Activated gamma-delta T cell treated with anti-CD3 and anti-CD28 coated beads, Interleukin-2, amount 50 U/mL, for 16 hours (primary cell): ENCODE results near the gene FAM131C.
"Not testable (repeated sequence)": the region's sequence is repeated elsewhere in the genome, so short reads cannot be mapped to it uniquely, and the experiment has no call there.

ENCODE experiments used
- DNase-seq: peaks from one replicate; pipeline ENCODE4 v3.0.0-alpha.2; 2020; ENCODE audit warnings: low read depth

FAM131C gene

DNA sequence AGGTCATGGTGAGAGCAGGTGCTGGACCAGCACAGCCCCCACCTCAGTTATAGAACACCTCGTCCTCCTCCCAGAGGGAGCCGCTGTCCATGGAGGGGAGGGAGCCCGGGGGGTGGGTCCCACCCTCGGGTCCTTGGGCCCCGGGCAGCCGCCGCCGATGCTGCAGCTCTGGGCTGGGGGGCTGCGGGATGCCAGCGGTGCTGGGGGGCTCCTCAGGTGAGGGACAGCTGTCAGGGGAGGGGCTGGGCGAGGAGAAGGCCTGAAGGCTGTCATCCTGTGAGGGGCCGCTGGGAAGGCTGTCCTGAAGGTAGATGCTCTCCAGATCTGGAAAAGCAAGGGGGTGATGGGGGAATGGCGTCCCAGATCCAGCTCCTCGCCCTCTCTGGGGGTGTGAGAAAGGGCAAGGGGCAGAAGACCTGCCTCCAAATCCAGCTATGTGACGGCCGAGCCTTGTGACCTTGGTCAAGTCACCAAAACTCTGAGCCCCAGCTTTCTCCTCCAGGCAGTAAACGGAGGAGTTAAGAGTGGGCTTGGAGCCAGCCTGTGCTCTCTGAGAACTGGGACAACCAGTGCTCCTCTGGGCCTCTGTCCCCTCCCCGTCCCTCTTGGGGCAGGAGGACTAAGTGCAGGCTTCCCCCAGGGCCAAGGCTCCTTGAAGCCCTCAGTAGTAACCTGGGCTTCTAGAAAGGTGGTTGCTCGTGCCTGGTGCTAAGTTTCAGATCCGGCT is 14.9 kb downstream of the FAM131C start:
- DNase-seq = not testable (repeated sequence)

DNA sequence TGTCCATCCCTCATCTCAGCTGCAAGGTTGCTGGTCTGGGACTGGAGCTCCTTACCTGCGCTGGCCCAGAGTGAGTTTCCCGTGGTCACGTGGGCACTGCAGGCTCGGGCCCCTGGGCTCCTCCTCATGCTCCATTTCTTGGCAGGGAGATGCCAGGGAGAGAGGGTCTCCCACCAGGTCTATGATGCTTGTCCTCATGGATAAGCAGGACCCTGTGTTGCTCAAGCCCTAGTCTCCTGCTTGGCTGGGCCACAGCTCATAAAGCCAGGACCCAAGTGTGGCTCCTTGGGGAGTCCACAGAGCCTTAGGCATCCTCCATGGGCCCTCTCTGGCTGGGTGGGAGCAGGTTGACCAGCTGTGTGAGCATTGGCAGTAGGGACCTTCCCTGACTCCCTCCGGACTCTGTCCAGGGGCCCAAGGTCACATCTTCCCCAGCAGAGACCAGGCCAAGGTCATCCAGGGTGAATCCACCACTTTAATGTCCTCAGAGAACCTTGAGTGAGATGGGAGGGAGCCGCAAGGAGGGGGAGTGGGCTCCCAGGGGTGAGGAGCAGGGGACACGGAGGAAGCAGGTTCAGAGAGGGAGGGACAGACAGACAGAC is 16.0 kb downstream of the FAM131C start:
- not testable (repeated sequence) for DNase-seq

DNA sequence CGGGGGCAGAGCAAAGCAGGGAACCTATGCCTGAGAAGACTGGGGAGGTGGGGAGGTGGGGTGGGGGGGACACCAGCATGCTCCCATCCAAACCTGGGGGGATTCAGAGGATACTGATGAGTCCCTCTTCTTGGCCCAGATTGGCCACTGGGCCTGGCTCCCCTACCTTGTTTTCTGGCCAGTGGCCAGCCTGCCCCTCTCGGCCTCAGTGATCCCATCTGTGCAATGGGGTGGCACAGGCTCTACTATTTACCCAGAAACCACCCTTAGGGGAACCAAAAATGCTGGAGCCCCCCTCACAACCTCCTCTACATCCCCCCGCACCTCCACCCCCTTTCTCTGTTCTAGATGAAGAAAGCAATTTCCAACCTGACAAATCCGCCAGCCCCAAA is 16.9 kb downstream of the FAM131C start:
- DNase-seq = not testable (repeated sequence)

DNA sequence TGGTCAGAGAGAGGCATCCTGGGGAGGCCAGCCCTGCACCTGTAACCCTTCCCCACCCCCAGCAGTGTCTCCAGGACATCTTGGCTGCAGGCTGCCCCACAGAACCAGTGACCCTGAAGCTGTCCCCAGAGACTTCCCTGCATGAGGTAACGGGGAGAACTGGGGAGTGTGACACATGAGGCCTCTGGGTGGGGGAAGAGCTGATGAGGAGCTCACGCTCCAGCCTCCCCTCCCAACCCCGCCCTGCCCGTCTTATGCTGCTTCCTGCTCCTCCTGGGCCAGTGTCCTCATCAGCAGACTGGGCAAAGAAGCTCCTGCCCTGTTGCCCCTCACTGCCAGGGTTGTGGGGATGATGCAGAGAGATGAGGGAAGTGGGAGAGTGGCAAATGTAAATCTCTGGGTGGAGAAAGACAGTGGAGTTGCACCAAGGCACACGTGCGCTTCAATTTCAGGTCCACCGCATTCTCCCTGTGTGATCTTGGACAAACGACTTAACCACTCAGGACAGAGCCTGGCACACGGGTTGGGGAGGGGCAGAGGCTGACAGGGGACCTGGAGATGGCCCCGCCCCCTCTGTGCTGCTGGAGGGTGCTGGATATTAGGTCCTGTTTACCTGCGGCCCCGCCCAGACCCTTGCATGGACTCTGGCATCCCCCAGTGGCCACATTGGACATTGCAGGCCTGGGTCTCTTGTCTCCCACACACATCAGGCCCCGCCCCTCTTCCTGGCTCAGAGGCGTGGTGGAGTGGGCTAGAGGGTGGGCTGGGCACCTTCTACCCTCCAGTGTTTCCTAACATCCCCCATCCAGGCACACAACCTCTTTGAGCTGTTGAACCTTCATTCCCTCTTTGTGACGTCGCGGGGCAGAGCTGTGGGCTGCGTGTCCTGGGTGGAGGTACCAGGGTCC is 17.6 kb downstream of the FAM131C start:
- DNase-seq = peak; percentile 74

DNA sequence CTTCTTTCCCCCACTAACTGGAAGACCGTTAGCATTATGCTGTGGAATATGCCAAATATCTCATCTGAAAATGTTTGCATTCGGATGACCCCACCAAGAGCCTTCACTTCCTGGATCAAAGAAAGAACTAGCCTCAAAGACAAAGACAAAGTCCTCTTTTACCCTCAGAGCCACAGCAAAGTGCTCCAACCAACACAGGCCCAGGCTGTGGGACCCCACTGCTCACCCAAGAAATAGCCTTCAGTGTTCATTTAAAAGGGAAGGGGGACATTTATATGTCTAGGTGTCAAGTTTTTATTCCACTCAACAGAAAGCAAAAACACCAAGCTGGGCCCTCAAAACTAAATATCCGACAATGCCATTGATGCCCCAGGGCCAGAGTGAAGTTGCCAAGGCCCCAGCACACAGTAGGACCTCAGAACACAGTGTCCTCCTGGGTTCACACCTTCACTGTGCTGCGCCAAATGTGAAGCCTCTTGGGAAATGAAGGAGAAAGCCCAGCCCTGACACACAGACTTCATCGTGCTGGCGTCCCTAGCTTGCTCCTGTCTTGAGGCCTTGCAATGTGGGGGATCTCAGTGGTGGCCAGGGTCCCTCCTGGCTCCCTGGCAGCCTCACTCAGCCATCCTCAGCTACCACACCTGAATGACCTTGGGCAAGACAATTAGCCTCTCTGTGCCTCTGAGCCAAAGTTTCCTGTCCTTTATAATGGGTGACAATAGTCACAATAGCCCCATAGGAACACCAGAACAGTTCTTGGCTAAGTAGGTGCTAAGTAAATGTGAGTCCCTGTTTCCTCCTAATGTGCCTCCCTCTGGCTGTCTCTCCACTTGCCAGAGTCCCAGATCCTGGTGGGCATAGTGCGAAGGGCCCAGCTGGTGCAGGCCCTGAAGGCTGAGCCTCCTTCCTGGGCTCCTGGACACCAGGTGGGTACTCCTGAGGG is 18.6 kb downstream of the FAM131C start:
- DNase-seq = no peak

DNA sequence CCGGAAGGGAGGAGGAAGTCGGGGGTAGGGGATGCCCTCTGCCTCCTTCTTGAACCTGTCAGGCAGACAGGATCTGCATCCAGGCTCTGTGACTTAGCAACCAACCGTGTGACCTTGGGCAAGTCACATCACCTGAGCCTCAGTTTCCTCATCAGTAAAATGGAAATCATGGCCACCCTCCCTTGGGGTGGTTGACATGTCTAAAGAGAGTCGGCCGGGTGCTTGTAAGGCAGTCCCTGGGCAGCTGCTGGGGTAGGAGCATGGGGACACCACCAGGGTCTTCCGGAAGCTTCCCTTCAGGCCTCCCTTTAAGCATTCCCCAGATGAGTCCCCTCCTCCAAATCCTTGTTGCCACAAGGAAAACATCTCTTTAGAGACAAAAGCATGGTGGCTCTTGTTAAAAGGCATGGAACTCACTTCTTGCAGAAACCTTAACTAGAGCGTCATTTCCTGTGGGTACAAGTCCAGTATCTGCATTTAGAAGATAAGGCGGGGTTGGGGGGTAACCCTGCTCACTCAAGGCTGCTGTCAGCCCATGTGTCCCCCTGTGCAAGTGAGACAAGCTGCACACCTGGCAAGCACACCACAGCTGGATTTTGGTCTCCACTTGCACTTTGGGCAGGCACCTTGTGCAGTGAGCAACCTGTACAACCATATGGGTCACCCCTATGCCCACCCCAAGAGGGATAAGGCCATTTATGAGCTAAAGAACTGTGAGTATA is 19.5 kb downstream of the FAM131C start:
- DNase-seq = no peak

DNA sequence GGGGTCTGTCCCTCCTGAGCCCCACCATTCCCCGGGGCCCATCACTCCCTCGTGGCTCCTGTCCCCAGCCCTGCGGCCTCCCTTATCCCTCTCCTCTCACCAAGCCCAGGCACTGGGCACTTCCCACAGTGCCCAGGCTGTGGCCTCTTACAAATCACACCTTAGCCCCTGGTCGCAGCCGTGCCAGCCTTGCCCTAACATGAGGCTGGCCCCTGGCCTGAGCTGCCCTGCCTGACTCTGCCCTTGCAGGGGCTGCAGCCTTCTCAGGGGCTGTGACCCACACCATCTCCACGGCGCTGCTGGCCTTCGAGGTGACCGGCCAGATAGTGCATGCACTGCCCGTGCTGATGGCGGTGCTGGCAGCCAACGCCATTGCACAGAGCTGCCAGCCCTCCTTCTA is 21.5 kb downstream of the FAM131C start:
- not testable (repeated sequence) for DNase-seq

DNA sequence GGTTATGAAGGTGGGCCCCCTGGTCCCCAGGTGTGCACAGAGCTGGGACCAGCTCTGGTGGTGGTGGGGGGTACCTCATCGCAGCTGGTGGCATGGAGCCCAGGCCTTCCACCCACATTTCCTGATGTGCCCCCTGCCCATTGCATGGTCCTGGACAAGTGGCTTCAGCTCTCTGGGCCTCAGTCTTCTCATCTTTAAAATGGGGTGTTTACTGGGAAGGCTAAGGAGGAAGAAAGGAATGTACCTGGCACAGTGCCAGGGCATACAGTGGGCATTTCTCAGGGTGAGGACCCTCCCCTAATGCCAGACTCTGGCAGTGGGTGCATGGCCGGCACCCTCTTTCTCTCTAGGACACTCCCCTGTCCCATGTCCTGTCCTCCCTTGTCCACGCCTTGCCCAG is 22.4 kb downstream of the FAM131C start:
- DNase-seq = no peak

DNA sequence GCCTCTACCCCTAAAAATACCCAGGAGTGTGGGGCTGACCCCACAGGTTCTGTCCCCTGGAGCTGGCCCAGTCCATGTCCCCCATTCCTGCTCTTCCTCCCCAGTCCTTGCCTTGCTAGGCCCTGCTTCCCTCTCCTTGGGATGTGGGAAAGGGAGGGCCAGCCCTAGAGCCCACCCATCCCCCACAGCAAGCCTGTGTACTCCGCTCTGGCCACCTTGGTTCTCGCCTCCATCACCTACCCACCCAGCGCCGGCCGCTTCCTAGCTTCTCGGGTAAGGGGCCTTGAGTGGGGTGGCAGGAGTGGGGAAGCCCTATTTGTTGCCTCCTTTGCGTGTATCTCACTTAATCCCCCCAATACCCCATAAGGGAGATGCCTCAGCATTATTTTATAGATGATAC is 23.1 kb downstream of the FAM131C start:
- no peak for DNase-seq

DNA sequence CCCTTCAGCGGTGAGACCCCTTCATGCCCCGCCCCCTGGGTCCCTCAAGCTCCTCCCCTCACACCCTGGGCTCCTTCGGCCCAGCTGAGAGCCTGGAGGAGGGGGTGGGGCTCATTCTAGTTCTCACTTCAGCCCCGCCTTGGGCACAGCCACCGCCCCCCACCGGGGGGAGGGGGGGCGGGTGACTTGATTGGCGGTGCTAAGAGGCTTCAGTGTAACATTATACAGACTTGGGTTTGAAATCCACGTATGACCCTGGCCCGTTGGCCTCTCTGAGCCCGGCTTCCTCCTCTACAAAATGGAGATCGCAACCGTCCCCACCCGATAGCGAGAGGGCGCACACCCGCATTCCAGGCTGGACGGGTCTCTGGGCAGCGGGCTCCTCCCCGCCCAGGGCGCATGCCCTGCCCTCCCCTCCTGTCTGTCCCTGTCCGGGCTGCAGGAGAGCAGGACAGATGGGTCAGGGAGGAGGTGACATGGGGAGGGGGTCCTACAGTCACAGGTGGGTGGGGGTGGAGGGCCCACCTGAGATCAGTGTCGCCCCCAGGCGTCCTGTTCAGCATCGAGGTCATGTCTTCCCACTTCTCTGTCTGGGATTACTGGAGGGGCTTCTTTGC is 24.8 kb downstream of the FAM131C start:
- DNase-seq = no peak

DNA sequence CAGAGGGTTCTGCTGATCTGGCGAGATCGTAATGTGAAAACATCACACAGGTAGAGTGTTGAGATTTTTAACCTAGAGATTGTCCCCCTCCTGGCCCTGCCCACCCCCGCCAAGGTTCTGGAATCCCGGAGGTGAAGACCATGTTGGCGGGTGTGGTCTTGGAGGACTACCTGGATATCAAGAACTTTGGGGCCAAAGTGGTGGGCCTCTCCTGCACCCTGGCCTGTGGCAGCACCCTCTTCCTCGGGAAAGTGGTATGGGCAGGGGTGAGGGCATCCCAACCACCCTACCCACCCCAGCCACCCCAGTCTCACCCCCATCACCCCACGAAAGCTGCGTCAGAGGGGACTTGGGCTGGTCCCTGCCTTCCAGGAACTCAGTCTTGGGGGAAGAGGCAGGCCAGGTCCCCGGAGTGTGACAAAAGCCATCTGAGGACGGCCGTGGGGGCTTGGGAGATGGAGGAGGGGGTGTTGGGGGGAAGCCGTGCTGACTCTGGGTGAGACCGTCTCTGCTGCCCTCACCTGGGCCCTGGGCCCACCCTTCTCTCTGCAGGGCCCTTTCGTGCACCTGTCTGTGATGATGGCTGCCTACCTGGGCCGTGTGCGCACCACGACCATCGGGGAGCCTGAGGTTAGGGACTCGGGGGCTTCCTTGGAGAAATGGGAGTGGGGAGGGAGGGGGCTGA is 25.5 kb downstream of the FAM131C start:
- DNase-seq = no peak

DNA sequence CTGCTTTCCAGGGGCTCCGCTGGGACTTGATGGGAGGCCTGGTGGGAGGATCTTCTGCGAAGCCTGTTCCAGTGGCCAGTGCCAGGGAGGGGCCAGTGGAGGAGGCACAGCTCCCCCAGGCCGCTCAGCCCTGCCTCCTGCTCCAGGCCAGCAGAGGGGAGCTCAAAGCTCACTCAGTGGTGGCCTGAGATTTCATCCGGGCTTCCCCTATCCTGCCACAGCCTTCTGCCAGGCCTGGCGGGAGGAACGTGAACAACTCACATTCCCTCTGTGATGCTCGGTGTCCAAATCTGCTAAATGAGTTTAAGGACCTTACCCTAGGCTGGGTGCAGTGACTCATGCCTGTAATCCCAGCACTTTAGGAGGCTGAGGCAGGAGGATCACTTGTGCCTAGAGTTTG is 26.6 kb downstream of the FAM131C start:
- no peak for DNase-seq

DNA sequence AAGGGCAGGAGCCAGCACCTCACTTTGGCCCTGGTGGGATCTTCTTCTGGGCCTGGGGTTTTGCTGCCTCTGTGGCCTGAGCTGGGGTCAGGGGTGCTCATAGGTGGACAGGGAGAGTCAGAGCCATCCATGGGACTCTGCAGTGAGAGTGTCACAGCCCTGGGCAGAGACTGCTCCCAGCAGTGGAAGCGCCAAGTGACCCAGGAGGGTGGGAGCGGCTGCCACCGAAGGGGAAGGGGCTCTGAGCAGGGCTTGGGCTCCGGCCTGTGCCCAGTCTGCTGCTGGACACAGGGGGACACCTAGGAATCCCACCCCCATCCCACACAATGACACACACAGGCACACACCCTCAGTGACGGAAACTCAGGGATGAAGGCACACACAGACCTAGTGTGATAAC is 29.5 kb downstream of the FAM131C start:
- DNase-seq = no peak

DNA sequence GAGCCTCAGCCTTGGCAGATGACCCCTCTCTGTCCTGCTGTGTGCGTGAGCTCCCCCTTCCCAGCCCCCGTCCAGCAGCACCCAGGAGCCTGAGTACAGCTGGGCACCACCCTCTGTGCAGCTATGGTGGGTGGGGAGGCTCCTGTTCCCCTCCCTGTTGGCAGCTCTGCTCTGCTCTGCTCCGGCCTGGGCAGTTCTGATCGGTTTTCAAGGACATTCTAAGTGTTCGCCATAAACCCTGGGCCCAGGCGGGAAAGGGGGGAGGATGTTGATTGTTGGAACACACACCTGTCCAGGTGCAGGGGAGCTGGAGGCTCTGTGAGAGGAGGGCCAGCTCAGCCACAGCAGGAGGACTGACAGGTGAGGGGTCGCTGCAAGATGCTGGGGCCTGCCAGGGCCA is 29.9 kb downstream of the FAM131C start, which contains the start of gene CLCNKB:
CLCNKB (plus strand) TSS at position 262 of the 400 bp plus-strand sequence. CDS start 711 bp downstream, outside the sequence.
- no peak for DNase-seq

DNA sequence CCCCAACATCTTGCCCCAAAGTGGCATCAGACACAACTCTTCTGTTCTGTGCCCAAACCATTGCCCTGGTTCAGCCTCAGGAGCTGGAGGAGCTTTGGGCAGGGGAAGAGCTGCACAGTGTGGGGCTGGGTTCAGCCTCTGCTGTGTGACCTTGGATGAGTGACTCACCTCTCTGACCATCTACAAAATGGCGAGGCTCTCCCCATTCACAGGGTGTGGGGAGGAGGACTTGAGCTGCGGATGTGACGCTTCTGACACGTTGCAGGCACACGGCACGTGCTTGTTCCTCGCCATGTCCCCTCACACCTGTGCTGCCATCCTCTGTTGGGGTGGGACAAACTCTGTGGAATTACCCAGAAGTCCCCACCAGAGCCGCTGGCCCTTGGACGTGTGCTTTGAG is 30.8 kb downstream of the FAM131C start:
- not testable (repeated sequence) for DNase-seq

DNA sequence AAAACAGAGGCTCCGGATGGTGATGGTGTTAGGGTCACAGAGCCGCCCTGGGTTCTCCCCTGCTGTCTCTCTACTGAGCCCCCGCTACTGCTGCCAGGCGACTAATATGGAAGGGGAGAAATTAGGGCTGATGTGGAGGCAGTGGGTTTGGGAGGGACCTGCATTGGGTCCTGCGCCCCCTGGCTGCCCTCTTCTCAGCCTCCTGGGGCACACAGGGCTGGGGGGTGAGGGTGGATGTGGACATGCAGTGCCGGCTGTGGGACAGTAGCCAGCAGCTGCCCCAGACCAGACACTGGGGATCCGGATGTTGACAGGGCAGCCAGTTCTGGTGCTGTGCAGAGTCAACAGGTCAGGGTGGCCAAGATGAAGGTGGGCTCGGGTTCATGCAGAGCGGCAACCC is 31.4 kb downstream of the FAM131C start:
- DNase-seq = no peak

DNA sequence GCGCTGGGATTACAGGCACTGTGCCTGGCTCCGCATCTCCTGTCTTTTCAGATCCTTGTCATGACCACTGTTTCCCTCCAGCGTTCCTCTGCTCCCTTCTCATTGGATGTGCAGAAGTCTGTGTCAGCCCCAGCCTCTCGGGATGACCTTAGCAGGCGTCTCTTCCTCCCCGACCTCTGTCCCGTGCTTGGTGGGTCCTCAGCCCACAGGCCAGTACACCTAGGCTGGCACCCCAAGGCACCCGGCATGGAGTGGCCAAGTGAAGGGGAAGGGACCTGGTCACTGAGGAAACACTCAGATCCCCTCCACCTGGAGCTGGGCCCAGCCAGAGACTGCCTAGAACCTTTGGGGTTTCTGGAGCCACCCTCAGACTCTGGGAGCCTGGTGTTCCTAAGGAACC is 32.3 kb downstream of the FAM131C start:
- DNase-seq = no peak

DNA sequence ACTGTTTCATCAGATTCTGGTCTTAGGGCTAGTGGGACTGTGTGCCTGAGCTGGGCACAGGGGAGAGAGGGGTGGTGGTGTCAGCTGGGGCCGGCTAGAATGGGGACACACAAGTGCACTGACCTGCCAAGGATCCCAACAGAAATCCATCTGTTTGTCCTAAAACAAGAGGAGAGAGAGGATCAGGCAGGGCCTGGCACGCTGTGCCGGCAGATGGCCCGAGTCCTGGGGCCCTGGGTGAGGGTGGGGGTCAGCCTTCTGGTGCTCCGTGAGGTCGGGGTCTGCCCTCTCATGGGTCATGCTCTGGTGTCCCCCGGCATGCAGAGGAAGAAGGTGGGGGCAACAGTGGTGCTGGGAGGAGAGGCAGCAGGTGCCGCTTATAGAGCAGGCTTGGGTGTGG is 33.6 kb downstream of the FAM131C start:
- not testable (repeated sequence) for DNase-seq

DNA sequence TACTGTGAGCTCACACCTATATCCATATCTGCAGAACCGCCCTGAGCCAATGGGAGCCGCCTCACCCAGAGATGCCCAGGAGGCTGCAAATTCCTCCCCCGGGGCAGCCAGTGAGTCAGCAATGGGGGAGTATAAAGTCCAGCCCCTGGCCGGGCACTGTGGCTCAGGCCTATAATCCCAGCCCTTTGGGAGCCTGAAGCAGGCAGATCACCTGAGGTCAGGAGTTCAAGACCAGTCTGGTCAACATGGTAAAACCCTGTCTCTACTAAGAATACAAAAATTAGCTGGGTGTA is 34.9 kb downstream of the FAM131C start:
- DNase-seq = no peak

DNA sequence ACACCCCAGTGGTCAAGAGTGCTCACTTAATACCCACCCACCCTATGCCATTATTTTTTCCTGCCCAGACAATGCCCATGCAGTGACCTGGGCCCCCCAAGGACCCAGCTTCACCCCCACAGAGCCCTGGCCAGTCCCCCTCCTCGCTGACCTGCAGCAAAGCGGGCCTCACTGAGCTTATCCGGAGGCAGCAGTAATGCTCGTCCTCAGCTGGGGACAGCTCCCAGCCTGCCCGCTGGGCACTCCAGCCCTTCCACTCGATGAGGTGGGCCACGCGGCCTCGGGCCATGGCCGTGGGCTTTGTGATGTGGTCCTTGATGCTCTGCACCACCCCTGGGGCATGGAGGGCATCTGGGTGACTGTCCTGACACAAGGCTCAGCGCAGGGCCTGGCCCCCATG is 37.0 kb downstream of the FAM131C start:
- DNase-seq = not testable (repeated sequence)
